Kidney (tissue), 14 donors: ENCODE results near the gene WNT16. TPM values are rescaled to one million over a fixed set of nuclear protein-coding genes. Genes with fewer than 3 reads are reported as not detected.

Experiments
- DNase-seq, 5 donors: peaks; one replicate each; pipeline ENCODE4 v3.0.0-alpha.2; 2013 to 2020
- FAIRE-seq: peaks from 2 replicates; lab custom pipeline; 2012; peaks lifted over from hg19 to GRCh38; lab: Jason Lieb, UNC
- H3K27ac ChIP-seq, 2 donors: one replicate each; pipeline ENCODE4 v1.7.0; 2013; ENCODE audit warnings: low read depth in 2 of 2, low read length in 2 of 2, inconsistent platforms in 1 of 2
- H3K27me3 ChIP-seq: one replicate; pipeline ENCODE4 v1.7.1; 2013; ENCODE audit warnings: low read length, inconsistent platforms; ENCODE audit not compliant: control insufficient read depth, insufficient read depth
- H3K36me3 ChIP-seq, 3 donors: one replicate each; pipeline versions ENCODE4 v1.7.0 to v1.7.1; 2013; ENCODE audit warnings: low read length in 3 of 3, control low read depth in 1 of 3, inconsistent platforms in 1 of 3; ENCODE audit not compliant: insufficient read depth in 3 of 3, control insufficient read depth in 2 of 3
- H3K4me1 ChIP-seq, 3 donors: one replicate each; pipeline versions ENCODE4 v1.7.0 to v1.7.1; 2013; ENCODE audit warnings: low read length in 3 of 3, inconsistent platforms in 1 of 3, low read depth in 1 of 3; ENCODE audit not compliant: control insufficient read depth in 2 of 3, insufficient read depth in 2 of 3
- H3K4me3 ChIP-seq, 3 donors: one replicate each; pipeline versions ENCODE4 v1.7.0 to v1.8.1; 2013; ENCODE audit warnings: low read length in 3 of 3, control low read depth in 1 of 3, inconsistent platforms in 1 of 3
- H3K9ac ChIP-seq, 3 donors: one replicate each; pipeline versions ENCODE4 v1.7.0 to v1.7.1; 2013; ENCODE audit warnings: low read length in 3 of 3, control low read depth in 1 of 3, inconsistent platforms in 1 of 3
- H3K9me3 ChIP-seq, 3 donors: one replicate each; pipeline versions ENCODE4 v1.7.0 to v1.7.1; 2013; ENCODE audit warnings: low read length in 3 of 3, control low read depth in 1 of 3, inconsistent platforms in 1 of 3; ENCODE audit not compliant: control insufficient read depth in 2 of 3, insufficient read depth in 1 of 3
- CTCF ChIP-seq: IDR thresholded peaks from 3 replicates; pipeline ENCODE4 v1.5.1; 2012; ENCODE audit warnings: mild to moderate bottlenecking, moderate library complexity, borderline replicate concordance; ENCODE audit not compliant: insufficient read depth; ENCODE audit errors: extremely low read depth
- intact Hi-C: fragments of 100-400 bp; cut with DNase I; formaldehyde crosslinking; loops from one replicate; pipeline ENCODE4 v1.11.1; 2022
- polyA plus RNA-seq: library from polyadenylated mRNA; stranded (reverse); fragments of 350-450 nt; fragmentation: Illumina TruSeq; extraction: RNeasy Lipid Tissue Mini Kit (QIAGEN cat#74804); gene quantifications from one replicate; pipeline ENCODE4 v1.2.3, GENCODE V29; 2014; ENCODE audit warnings: low read depth, low replicate concordance; ENCODE audit not compliant: insufficient read depth
- total RNA-seq: library from RNA; stranded (reverse); fragmentation: NEBNext Ultra II Directional; extraction: Animal tissue kit (Norgen Biotek cat#: 25700); gene quantifications from one replicate; pipeline ENCODE4 v1.2.1, GENCODE V29; 2021
- donor health status: control.
- donor health status: control.
- donor health status: control.
- donor health status: control.
- donor health status: control.
- donor health status: DM: yes; HTN: yes; CAD: no.
- donor health status: Normal renal cell carcinoma (clear cell type).

WNT16 gene
- total and polyA plus RNA-seq, 2 donors from 2014 or later = not detected

- H3K4me1 ChIP-seq = no peaks in the 10 kb centered on the region
- no peak overlapping the region for H3K9ac ChIP-seq
- no peaks in the 10 kb centered on the region for H3K27me3 ChIP-seq
- DNase-seq (no peak), FAIRE-seq (no peak)
- no peak for TF ChIP-seq CTCF
- H3K9me3 ChIP-seq = no peaks in the 10 kb centered on the region
- H3K36me3 ChIP-seq = no peaks in the 10 kb centered on the region
- H3K27ac ChIP-seq = no peak overlapping the region
- intact Hi-C loops = no loop called here
- no peak overlapping the region for H3K4me3 ChIP-seq
Measured at GRCh38 chr7:121280656-121281055, 48.1 kb upstream of the WNT16 start.

- Histone ChIP-seq H3K27me3 (no peaks in the 10 kb centered on the region), H3K4me3 (no peak overlapping the region), H3K9ac (no peak overlapping the region), H3K9me3 (no peaks in the 10 kb centered on the region), H3K4me1 (no peaks in the 10 kb centered on the region), H3K36me3 (no peaks in the 10 kb centered on the region), H3K27ac (no peak overlapping the region)
- TF ChIP-seq CTCF = no peak
- FAIRE-seq (no peak), DNase-seq (peak in 1 of 5 donors; percentile 19)
- intact Hi-C loops = no loop called here
Measured at GRCh38 chr7:121282129-121282528, 46.7 kb upstream of the WNT16 start.

- no peaks in the 10 kb centered on the region for H3K9me3 ChIP-seq
- no peaks in the 10 kb centered on the region for H3K36me3 ChIP-seq
- no peak overlapping the region for H3K4me3 ChIP-seq
- no peaks in the 10 kb centered on the region for H3K4me1 ChIP-seq
- no peak overlapping the region for H3K9ac ChIP-seq
- TF ChIP-seq CTCF = no peak
- intact Hi-C loops = no loop called here
- no peak overlapping the region for H3K27ac ChIP-seq
- DNase-seq = no peak
- no peak for FAIRE-seq
- H3K27me3 ChIP-seq = no peaks in the 10 kb centered on the region
Measured at GRCh38 chr7:121285066-121285667, 43.6 kb upstream of the WNT16 start.

GRCh38 chr7:121286186-121286585, 42.6 kb upstream of the WNT16 start:
- Histone ChIP-seq H3K27ac (no peak overlapping the region), H3K27me3 (no peaks in the 10 kb centered on the region), H3K9me3 (no peaks in the 10 kb centered on the region), H3K36me3 (no peaks in the 10 kb centered on the region), H3K9ac (no peak overlapping the region), H3K4me3 (no peak overlapping the region), H3K4me1 (no peaks in the 10 kb centered on the region)
- FAIRE-seq (no peak), DNase-seq (no peak)
- no peak for TF ChIP-seq CTCF
- intact Hi-C loops = no loop called here
